K562 (cell line): ENCODE results near the gene OR10G8.

ENCODE experiments used
- BACH1 ChIP-seq: fragments of 200-800 bp; sonication (Bioruptor generic); IDR thresholded peaks from 2 replicates; pipeline ENCODE4 v1.6.1; 2016; ENCODE audit warnings: missing genetic modification characterization, missing compliant biosample characterization
- CTCF ChIP-seq, 3 experiments: IDR thresholded peaks in 2 of 3; conservative IDR thresholded peaks in 1 of 3; 2 replicates each; pipeline ENCODE4 v1.5.1; 2011 to 2012; ENCODE audit warnings: low read length in 3 of 3, mild to moderate bottlenecking in 3 of 3, control low read depth in 2 of 3, improper control_type of control experiment in 1 of 3, inconsistent platforms in 1 of 3, low read depth in 1 of 3, mixed read lengths in 1 of 3, moderate library complexity in 1 of 3; ENCODE audit not compliant: insufficient read depth in 2 of 3
- EZH2 ChIP-seq: IDR thresholded peaks from 2 replicates; pipeline ENCODE4 v1.6.1; 2012; ENCODE audit warnings: low read depth, mild to moderate bottlenecking, inconsistent platforms, low read length, borderline replicate concordance
- IFI16 ChIP-seq: fragments of 250-450 bp; sonication (Bioruptor Pico); IDR thresholded peaks from 2 replicates; pipeline ENCODE4 v2.1.2; 2022; ENCODE audit warnings: mild to moderate bottlenecking, inconsistent platforms
- POLR2A ChIP-seq: fragments of 450-650 bp; conservative IDR thresholded peaks from 2 replicates; pipeline ENCODE4 v1.6.1; 2016

- TF ChIP-seq EZH2 = no peak
- TF ChIP-seq BACH1 (tag) = no peak
- no peak for TF ChIP-seq CTCF (IDR thresholded peaks at IDR 0.05 in 2 of 3, conservative IDR thresholded peaks at IDR 0.05 in 1 of 3; ENCODE audit: insufficient read depth in 2 of 3, low read depth in 1 of 3, low read length in 3 of 3)
- no peak for TF ChIP-seq IFI16 (CRISPR knock-in tag)
- TF ChIP-seq POLR2A = no peak
These were observed 26.4 kb downstream of the OR10G8 start for GRCh38 chr11:124052966-124053365.
